Keratinocyte (primary cell): ENCODE measurements around the gene GIMAP7. TPM values are rescaled to one million over a fixed set of nuclear protein-coding genes. Genes with fewer than 3 reads are reported as not detected.

Experiments used
- DNase-seq: peaks from one replicate; pipeline ENCODE4 v3.0.0-alpha.2; 2011; ENCODE audit warnings: low read depth, missing footprints, low spot score
- FAIRE-seq: peaks from 2 replicates; lab custom pipeline; 2011; peaks lifted over from hg19 to GRCh38; lab: Jason Lieb, UNC
- H2AFZ ChIP-seq: 2 replicates; pipeline ENCODE4 v1.6.0; 2012; ENCODE audit warnings: low read length, control low read depth, inconsistent platforms; ENCODE audit not compliant: control insufficient read depth
- H3K27ac ChIP-seq: 2 replicates; pipeline ENCODE4 v1.5.1; 2011; ENCODE audit warnings: low read length; ENCODE audit not compliant: control insufficient read depth, insufficient read depth
- H3K27me3 ChIP-seq: 3 replicates; pipeline ENCODE4 v1.6.0; 2011; ENCODE audit warnings: low read length; ENCODE audit not compliant: control insufficient read depth, insufficient read depth; ENCODE audit errors: extremely low read depth
- H3K36me3 ChIP-seq, 2 experiments: 2 replicates in 1 of 2; 3 replicates in 1 of 2; pipeline ENCODE4 v1.5.1; 2011; ENCODE audit warnings: low read length in 2 of 2, mild to moderate bottlenecking in 1 of 2; ENCODE audit not compliant: control insufficient read depth in 2 of 2, insufficient read depth in 2 of 2; ENCODE audit errors: extremely low read depth in 1 of 2
- H3K4me1 ChIP-seq: 3 replicates; pipeline ENCODE4 v1.5.1; 2011; ENCODE audit warnings: low read length; ENCODE audit not compliant: control insufficient read depth, insufficient read depth; ENCODE audit errors: extremely low read depth
- H3K4me2 ChIP-seq: 3 replicates; pipeline ENCODE4 v1.6.0; 2011; ENCODE audit warnings: low read depth, low read length; ENCODE audit not compliant: control insufficient read depth, insufficient read depth; ENCODE audit errors: extremely low read depth
- H3K4me3 ChIP-seq, 3 experiments: fragments of 200-600 bp in 1 of 3; sonication (generic) in 1 of 3; 2 replicates in 2 of 3; 3 replicates in 1 of 3; pipeline ENCODE4 v1.5.1; 2011 to 2016; ENCODE audit warnings: low read length in 3 of 3, mild to moderate bottlenecking in 3 of 3, control low read depth in 2 of 3, inconsistent platforms in 1 of 3, low read depth in 1 of 3, mixed read lengths in 1 of 3, mixed run types in 1 of 3, moderate library complexity in 1 of 3; ENCODE audit not compliant: control insufficient read depth in 2 of 3, insufficient read depth in 2 of 3; ENCODE audit errors: extremely low read depth in 1 of 3
- H3K79me2 ChIP-seq: 2 replicates; pipeline ENCODE4 v1.6.0; 2012; ENCODE audit warnings: low read length; ENCODE audit not compliant: control insufficient read depth, insufficient read depth
- H3K9ac ChIP-seq: 3 replicates; pipeline ENCODE4 v1.6.0; 2011; ENCODE audit warnings: low read length; ENCODE audit not compliant: control insufficient read depth, insufficient read depth; ENCODE audit errors: extremely low read depth
- H3K9me1 ChIP-seq: 3 replicates; pipeline ENCODE4 v1.6.0; 2011; ENCODE audit warnings: low read length; ENCODE audit not compliant: control insufficient read depth, insufficient read depth; ENCODE audit errors: extremely low read depth
- H3K9me3 ChIP-seq: 2 replicates; pipeline ENCODE4 v1.5.1; 2012; ENCODE audit warnings: low read depth, low read length; ENCODE audit not compliant: control insufficient read depth
- H4K20me1 ChIP-seq: 3 replicates; pipeline ENCODE4 v1.6.0; 2011; ENCODE audit warnings: low read length; ENCODE audit not compliant: control insufficient read depth, insufficient read depth; ENCODE audit errors: extremely low read depth
- EZH2 ChIP-seq: IDR thresholded peaks from one replicate; pipeline ENCODE4 v1.6.1; 2012; ENCODE audit warnings: inconsistent platforms, mild to moderate bottlenecking, low read length, moderate library complexity
- dilution Hi-C: fragments of 300-500 bp; cut with MboI; formaldehyde crosslinking; loops from one replicate; pipeline ENCODE4 v1.7.0; 2020; ENCODE audit warnings: low sequenced_read_pairs; ENCODE audit not compliant: extremely low pct_ligation_motif_present
- polyA plus RNA-seq, 5 experiments: library from polyadenylated mRNA; depleted of rRNA in 3 of 5; stranded (reverse) in 3 of 5; stranded (forward) in 1 of 5; unstranded in 1 of 5; fragments of >200 nt; gene quantifications; 1 replicate in 1 of 5; 2 replicates in 3 of 5; 3 replicates in 1 of 5; pipeline versions ENCODE4 v1.2.1 to v1.2.3, GENCODE V29; 2011 to 2012; ENCODE audit warnings: missing spikeins in 2 of 5, low read depth in 1 of 5, low replicate concordance in 1 of 5
- TF ChIP-seq, protein P1 (sequence below), 3 experiments: IDR thresholded peaks in 1 of 3; conservative IDR thresholded peaks in 1 of 3; optimal IDR thresholded peaks in 1 of 3; 2 replicates in 2 of 3; 3 replicates in 1 of 3; pipeline versions ENCODE3 to v1.5.1; 2011; ENCODE audit warnings: low read length in 3 of 3, mild to moderate bottlenecking in 3 of 3, moderate library complexity in 2 of 3, control low read depth in 1 of 3, inconsistent platforms in 1 of 3; ENCODE audit not compliant: insufficient read depth in 2 of 3; ENCODE audit errors: extremely low read depth in 1 of 3

GIMAP7 gene
- polyA plus RNA-seq, 1 donor (not counting 4 experiments of a cell fraction or from before 2014, with no cell fraction given) = not detected

DNA sequence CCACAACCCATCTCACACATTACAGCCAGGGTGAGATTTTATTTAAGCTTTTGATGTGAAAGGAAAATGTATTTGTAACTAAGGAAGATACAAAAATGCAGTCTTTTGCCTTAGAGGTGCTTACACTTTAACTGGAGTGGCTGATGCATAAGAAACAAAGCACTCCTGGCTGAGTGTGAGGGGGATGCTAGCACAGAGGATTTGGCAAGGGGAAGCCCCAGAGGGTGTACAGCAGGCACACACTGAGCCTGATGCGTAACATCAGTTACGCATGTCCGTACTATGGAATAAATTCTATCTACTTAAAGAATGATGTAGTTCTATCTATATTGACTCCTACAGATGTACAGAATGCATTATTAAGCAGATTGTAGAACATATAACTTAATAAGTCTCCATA is 46.4 kb upstream of the GIMAP7 start:
- H3K27me3 ChIP-seq = no peaks in the 10 kb centered on the region
- no peaks in the 10 kb centered on the region for H3K36me3 ChIP-seq
- H3K4me3 ChIP-seq = no peak overlapping the region
- H3K9me1 ChIP-seq = no peaks in the 10 kb centered on the region
- H3K27ac ChIP-seq = no peak overlapping the region
- no peak for DNase-seq
- dilution Hi-C loops = no loop called here
- FAIRE-seq = no peak
- no peaks in the 10 kb centered on the region for H3K79me2 ChIP-seq
- H2AFZ ChIP-seq = no peak overlapping the region
- no peak for TF ChIP-seq EZH2
- TF ChIP-seq, protein P1, sequence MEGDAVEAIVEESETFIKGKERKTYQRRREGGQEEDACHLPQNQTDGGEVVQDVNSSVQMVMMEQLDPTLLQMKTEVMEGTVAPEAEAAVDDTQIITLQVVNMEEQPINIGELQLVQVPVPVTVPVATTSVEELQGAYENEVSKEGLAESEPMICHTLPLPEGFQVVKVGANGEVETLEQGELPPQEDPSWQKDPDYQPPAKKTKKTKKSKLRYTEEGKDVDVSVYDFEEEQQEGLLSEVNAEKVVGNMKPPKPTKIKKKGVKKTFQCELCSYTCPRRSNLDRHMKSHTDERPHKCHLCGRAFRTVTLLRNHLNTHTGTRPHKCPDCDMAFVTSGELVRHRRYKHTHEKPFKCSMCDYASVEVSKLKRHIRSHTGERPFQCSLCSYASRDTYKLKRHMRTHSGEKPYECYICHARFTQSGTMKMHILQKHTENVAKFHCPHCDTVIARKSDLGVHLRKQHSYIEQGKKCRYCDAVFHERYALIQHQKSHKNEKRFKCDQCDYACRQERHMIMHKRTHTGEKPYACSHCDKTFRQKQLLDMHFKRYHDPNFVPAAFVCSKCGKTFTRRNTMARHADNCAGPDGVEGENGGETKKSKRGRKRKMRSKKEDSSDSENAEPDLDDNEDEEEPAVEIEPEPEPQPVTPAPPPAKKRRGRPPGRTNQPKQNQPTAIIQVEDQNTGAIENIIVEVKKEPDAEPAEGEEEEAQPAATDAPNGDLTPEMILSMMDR (optimal IDR thresholded peaks at IDR 0.05 in 1 of 3, IDR thresholded peaks at IDR 0.05 in 1 of 3, conservative IDR thresholded peaks at IDR 0.05 in 1 of 3; ENCODE audit: extremely low read depth in 1 of 3, insufficient read depth in 2 of 3, low read length in 3 of 3) = no peak
- no peak overlapping the region for H3K4me2 ChIP-seq
- no peaks in the 10 kb centered on the region for H3K9me3 ChIP-seq
- peaks cover 9% of the 10 kb centered on the region for H3K4me1 ChIP-seq
- no peaks in the 10 kb centered on the region for H4K20me1 ChIP-seq
- H3K9ac ChIP-seq = no peak overlapping the region

DNA sequence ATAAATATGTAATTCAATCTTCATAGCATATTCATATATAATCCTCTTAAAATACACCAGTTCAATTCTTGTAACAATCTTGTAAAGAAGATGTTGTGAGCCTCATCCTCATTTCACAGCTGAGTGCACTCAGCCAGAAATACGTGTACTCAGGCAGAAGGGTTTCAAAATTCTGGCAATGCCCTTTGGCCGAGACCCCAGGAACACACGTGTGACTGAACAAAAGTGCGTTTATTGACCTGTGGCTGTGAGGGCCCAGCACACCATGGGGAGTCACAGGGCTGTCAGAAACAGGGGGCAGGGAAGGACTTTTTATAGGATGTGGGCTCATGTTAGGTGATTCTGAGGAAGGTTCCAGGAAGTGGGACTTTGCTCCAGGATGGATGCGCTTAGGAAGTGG is 42.8 kb upstream of the GIMAP7 start:
- Histone ChIP-seq H3K9me1 (no peaks in the 10 kb centered on the region), H3K4me2 (no peak overlapping the region), H2AFZ (no peak overlapping the region), H3K4me3 (no peak overlapping the region), H3K79me2 (no peaks in the 10 kb centered on the region), H3K4me1 (peaks cover 5% of the 10 kb centered on the region), H4K20me1 (no peaks in the 10 kb centered on the region), H3K36me3 (no peaks in the 10 kb centered on the region), H3K27me3 (no peaks in the 10 kb centered on the region), H3K9ac (no peak overlapping the region), H3K9me3 (no peaks in the 10 kb centered on the region), H3K27ac (no peak overlapping the region)
- no peak for TF ChIP-seq EZH2
- TF ChIP-seq, protein P1 (optimal IDR thresholded peaks at IDR 0.05 in 1 of 3, IDR thresholded peaks at IDR 0.05 in 1 of 3, conservative IDR thresholded peaks at IDR 0.05 in 1 of 3; ENCODE audit: extremely low read depth in 1 of 3, insufficient read depth in 2 of 3, low read length in 3 of 3) = no peak
- dilution Hi-C loops = no loop called here
- DNase-seq (no peak), FAIRE-seq (no peak)
